Heart right ventricle (tissue), 16 donors: ENCODE measurements around the gene CCDC137. TPM values are rescaled to one million over a fixed set of nuclear protein-coding genes. Genes with fewer than 3 reads are reported as not detected.

ENCODE experiments used
- ATAC-seq, 8 donors: fragments of 200-7000 bp; cut with Tn5 transposase; one replicate each; pipeline ENCODE4 v1.9.1; 2020; ENCODE audit warnings: mild to moderate bottlenecking in 8 of 8, moderate library complexity in 8 of 8, moderate number of reproducible peaks in 1 of 8
- DNase-seq, 2 donors: peaks; one replicate each; pipeline ENCODE4 v3.0.0-alpha.2; 2020
- H3K27ac ChIP-seq, 10 donors: fragments of 200-600 bp; sonication (generic) in 2 of 10; one replicate each; pipeline versions ENCODE4 v1.5.0 to v1.8.0; 2020 to 2022; ENCODE audit warnings: mild to moderate bottlenecking in 3 of 10
- H3K27me3 ChIP-seq, 7 donors: fragments of 200-600 bp; one replicate each; pipeline ENCODE4 v1.8.0; 2021 to 2022; ENCODE audit warnings: mild to moderate bottlenecking in 2 of 7
- H3K36me3 ChIP-seq, 9 donors: fragments of 200-600 bp; sonication (generic) in 1 of 9; one replicate each; pipeline versions ENCODE4 v1.5.0 to v1.8.0; 2020 to 2022; ENCODE audit warnings: mild to moderate bottlenecking in 2 of 9
- H3K4me1 ChIP-seq, 9 donors: fragments of 200-600 bp; sonication (generic) in 1 of 9; one replicate each; pipeline versions ENCODE4 v1.5.0 to v1.8.0; 2020 to 2022; ENCODE audit warnings: mild to moderate bottlenecking in 4 of 9
- H3K4me3 ChIP-seq, 10 donors: fragments of 200-600 bp; sonication (generic) in 2 of 10; one replicate each; pipeline versions ENCODE4 v1.5.0 to v1.8.0; 2020 to 2022; ENCODE audit warnings: mild to moderate bottlenecking in 7 of 10, moderate library complexity in 2 of 10
- H3K9me3 ChIP-seq, 11 donors: fragments of 200-600 bp in 10 of 11; sonication (generic) in 2 of 11; one replicate each; pipeline versions ENCODE4 v1.5.0 to v1.8.0; 2013 to 2022; ENCODE audit warnings: mild to moderate bottlenecking in 2 of 11, control low read depth in 1 of 11, moderate library complexity in 1 of 11
- WGBS, 2 donors: extraction: QIAGEN DNeasy Blood & Tissue Kit; methylation state at CpG; one replicate each; pipeline ENCODE4 v1.1.7; 2013; ENCODE audit warnings: inconsistent platforms in 1 of 2; 5-methylcytosine and 5-hydroxymethylcytosine counted together
- intact Hi-C, 10 donors: fragments of 100-400 bp; cut with DNase I; formaldehyde crosslinking; loops; one replicate each; pipeline versions ENCODE4 v1.11.1 to v1.14.2; 2022
- polyA plus RNA-seq, 2 donors: library from polyadenylated mRNA; stranded (reverse); fragments of 200-250 nt; gene quantifications; one replicate each; pipeline ENCODE4 v1.2.3, GENCODE V29; 2013
- total RNA-seq, 10 donors: library from RNA; stranded (reverse); fragmentation: NEBNext Ultra II Directional in 3 of 10; extraction: Animal tissue kit (Norgen Biotek cat#: 25700) in 3 of 10; gene quantifications; one replicate each; pipeline versions ENCODE4 v1.2.1 to v1.2.4, GENCODE V29; 2021 to 2023
- TF ChIP-seq, protein P1 (sequence below), 9 donors: fragments of 200-600 bp; sonication (generic) in 2 of 9; IDR thresholded peaks; one replicate each; pipeline versions ENCODE4 v1.5.0 to v1.8.0; 2021 to 2022; ENCODE audit warnings: antibody characterized with exemption in 9 of 9, mild to moderate bottlenecking in 5 of 9, moderate library complexity in 1 of 9
- donor health status: Arrhythmogenic right ventricular cardiomyopathy.
- donor health status: ischemic (EF 13 %, LVEDD 7.1; RV severe dilation, severe dysfunction).
- donor health status: healthy with polysubstance abuse.
- donor health status: DM: no; HTN: yes; CAD: no.
- donor health status: DM: no; HTN: no; CAD: no.
- donor health status: ischemic (EF 25% LVEDD 6.9; RV normal size, moderate dysfunction).
- donor health status: ischemic (EF 25% LVEDD 5.7; RV mildly dilated, moderate dysfunction).
- donor health status: healthy.
- donor health status: DM: yes; HTN: yes; CAD: no.
- donor health status: Ischemic cardiomyopathy.
- donor health status: ischemic (EF 35%, LVEDD 5.7; RV mildly dilated, moderate dysfunction).
- donor health status: nonischemic (EF 11% LVEDD 7.7; RV severe dilation, severe dysfunction).
- donor health status: DM: yes; HTN: yes; CAD: no.
- donor health status: PGD.
- donor health status: ischemic (EF 29% LVEDD 5.4; RV normal size, mild dysfunction).
- donor health status: nonischemic (EF 23%, LVEDD 6.1; RV moderate dilation, normal function).

Gene CCDC137
- total and polyA plus RNA-seq, 12 donors, result 3.4 to 14.4 (median 5.5) TPM

- Histone ChIP-seq H3K27ac (no peak overlapping the region), H3K4me3 (no peak overlapping the region), H3K4me1 (peaks cover 6 to 29% (median 24%) of the 10 kb centered on the region in 9 donors), H3K27me3 (no peaks in the 10 kb centered on the region), H3K9me3 (no peaks in the 10 kb centered on the region), H3K36me3 (peaks cover 0 to 22% (median 0%) of the 10 kb centered on the region in 9 donors)
- no peak for ATAC-seq
- 74 to 86% methylated on average over 7 of the region's 7 CpGs for WGBS, 2 donors
- TF ChIP-seq, protein P1, sequence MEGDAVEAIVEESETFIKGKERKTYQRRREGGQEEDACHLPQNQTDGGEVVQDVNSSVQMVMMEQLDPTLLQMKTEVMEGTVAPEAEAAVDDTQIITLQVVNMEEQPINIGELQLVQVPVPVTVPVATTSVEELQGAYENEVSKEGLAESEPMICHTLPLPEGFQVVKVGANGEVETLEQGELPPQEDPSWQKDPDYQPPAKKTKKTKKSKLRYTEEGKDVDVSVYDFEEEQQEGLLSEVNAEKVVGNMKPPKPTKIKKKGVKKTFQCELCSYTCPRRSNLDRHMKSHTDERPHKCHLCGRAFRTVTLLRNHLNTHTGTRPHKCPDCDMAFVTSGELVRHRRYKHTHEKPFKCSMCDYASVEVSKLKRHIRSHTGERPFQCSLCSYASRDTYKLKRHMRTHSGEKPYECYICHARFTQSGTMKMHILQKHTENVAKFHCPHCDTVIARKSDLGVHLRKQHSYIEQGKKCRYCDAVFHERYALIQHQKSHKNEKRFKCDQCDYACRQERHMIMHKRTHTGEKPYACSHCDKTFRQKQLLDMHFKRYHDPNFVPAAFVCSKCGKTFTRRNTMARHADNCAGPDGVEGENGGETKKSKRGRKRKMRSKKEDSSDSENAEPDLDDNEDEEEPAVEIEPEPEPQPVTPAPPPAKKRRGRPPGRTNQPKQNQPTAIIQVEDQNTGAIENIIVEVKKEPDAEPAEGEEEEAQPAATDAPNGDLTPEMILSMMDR (IDR thresholded peaks at IDR 0.05), result no peak
- intact Hi-C loops, result no loop called here
- DNase-seq, result no peak
Observed at GRCh38 chr17:81664051-81664470, 2.5 kb upstream of the CCDC137 start.

GRCh38 chr17:81665205-81666091 is 1.1 kb upstream of the CCDC137 start:
- no peaks in the 10 kb centered on the region for H3K9me3 ChIP-seq
- H3K4me3 ChIP-seq, result peak overlapping the region; percentile 71 to 99 (median 94)
- peaks cover 0 to 36% (median 0%) of the 10 kb centered on the region in 9 donors for H3K36me3 ChIP-seq
- TF ChIP-seq, protein P1 (IDR thresholded peaks at IDR 0.05), result no peak
- H3K4me1 ChIP-seq, result peaks cover 6 to 29% (median 24%) of the 10 kb centered on the region in 9 donors
- DNase-seq (no peak), ATAC-seq (peak in 6 of 8 donors; percentile 2 to 35 (median 7))
- intact Hi-C loops, result loop anchor here in 2 of 10 donors (1.0 to 2.0 kb wide), 3 partner anchors 18 to 29 kb away; partner anchors contain the start of genes NPLOC4 (in 2 of the 2), TSPAN10 (in 2 of the 2) and ARL16 (in 1 of the 2)
- WGBS, 2 donors, result 61 to 65% methylated on average over 30 of the region's 30 CpGs
- no peaks in the 10 kb centered on the region for H3K27me3 ChIP-seq
- H3K27ac ChIP-seq, result peak overlapping the region; percentile 30 to 97 (median 92)

DNA sequence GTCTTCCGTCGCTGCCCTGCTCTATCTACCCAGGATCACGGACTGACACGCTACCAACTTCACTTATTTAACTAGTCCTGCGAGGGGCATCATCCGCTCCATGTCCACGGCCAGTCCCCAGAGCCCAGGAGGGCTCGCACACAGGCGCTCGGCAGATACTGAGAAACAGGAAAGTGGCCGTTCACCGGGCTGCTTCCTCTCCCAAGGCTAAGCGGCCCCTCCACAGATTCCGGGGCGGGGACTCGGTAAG is 520 bp upstream of the CCDC137 start:
- 0 to 1% methylated on average over 16 of the region's 16 CpGs for WGBS, 2 donors
- H3K9me3 ChIP-seq, result no peaks in the 10 kb centered on the region
- H3K4me3 ChIP-seq, result peak overlapping the region; percentile 71 to 99 (median 94)
- TF ChIP-seq, protein P1 (IDR thresholded peaks at IDR 0.05), result no peak
- no peaks in the 10 kb centered on the region for H3K27me3 ChIP-seq
- no peak for DNase-seq
- intact Hi-C loops, result loop anchor here in 2 of 10 donors (1.0 to 2.0 kb wide), 3 partner anchors 17 to 29 kb away; partner anchors contain the start of genes NPLOC4 (in 2 of the 2), TSPAN10 (in 2 of the 2) and ARL16 (in 1 of the 2)
- peak in 6 of 8 donors; percentile 6 to 51 (median 22) for ATAC-seq
- peak overlapping the region; percentile 30 to 97 (median 92) for H3K27ac ChIP-seq
- peaks cover 0 to 42% (median 0%) of the 10 kb centered on the region in 9 donors for H3K36me3 ChIP-seq
- H3K4me1 ChIP-seq, result peaks cover 6 to 29% (median 24%) of the 10 kb centered on the region in 9 donors

DNA sequence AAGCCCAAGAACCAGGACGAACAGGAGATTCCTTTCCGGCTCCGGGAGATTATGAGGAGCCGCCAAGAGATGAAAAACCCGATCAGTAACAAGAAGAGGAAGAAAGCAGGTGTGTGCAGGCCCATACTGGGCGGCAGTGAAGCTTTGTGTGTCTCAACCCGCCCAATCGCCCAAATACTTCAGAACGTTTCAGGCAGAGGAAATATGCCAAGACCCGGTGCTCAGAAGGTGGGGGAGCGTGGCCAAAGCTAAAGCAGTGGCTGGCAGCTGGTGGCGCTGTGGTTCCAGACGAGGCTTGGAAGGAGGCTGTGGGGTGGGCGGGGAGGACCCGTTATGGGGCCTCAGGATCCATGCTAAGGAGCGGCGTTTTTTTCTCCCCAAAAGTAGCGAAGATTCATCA is 1.2 kb downstream of the CCDC137 start:
- intact Hi-C loops, result loop anchor here in 1 of 10 donors (2.0 kb wide), 1 partner anchor 31 kb away; the partner anchor contains the start of genes NPLOC4 and TSPAN10
- H3K4me1 ChIP-seq, result peaks cover 6 to 29% (median 24%) of the 10 kb centered on the region in 9 donors
- TF ChIP-seq, protein P1 (IDR thresholded peaks at IDR 0.05), result no peak
- H3K27me3 ChIP-seq, result no peaks in the 10 kb centered on the region
- H3K36me3 ChIP-seq, result peaks cover 0 to 59% (median 3%) of the 10 kb centered on the region in 9 donors
- DNase-seq (no peak), ATAC-seq (no peak)
- no peaks in the 10 kb centered on the region for H3K9me3 ChIP-seq
- H3K27ac ChIP-seq, result no peak overlapping the region
- WGBS, 2 donors, result 83 to 87% methylated on average over 18 of the region's 18 CpGs
- H3K4me3 ChIP-seq, result peak overlapping the region in 2 of 10 donors; percentile 95 to 99
